Nucleus accumbens (tissue), 56 donors: Measurements from ENCODE around the gene AIFM2.
"Not testable (repeated sequence)": the region's sequence is repeated elsewhere in the genome, so short reads cannot be mapped to it uniquely, and the experiment has no call there.

Experiments used
- DNase-seq, 56 donors: peaks; one replicate each; lab custom pipeline; 2025; lab: John Stamatoyannopoulos, UW

Gene AIFM2

DNA sequence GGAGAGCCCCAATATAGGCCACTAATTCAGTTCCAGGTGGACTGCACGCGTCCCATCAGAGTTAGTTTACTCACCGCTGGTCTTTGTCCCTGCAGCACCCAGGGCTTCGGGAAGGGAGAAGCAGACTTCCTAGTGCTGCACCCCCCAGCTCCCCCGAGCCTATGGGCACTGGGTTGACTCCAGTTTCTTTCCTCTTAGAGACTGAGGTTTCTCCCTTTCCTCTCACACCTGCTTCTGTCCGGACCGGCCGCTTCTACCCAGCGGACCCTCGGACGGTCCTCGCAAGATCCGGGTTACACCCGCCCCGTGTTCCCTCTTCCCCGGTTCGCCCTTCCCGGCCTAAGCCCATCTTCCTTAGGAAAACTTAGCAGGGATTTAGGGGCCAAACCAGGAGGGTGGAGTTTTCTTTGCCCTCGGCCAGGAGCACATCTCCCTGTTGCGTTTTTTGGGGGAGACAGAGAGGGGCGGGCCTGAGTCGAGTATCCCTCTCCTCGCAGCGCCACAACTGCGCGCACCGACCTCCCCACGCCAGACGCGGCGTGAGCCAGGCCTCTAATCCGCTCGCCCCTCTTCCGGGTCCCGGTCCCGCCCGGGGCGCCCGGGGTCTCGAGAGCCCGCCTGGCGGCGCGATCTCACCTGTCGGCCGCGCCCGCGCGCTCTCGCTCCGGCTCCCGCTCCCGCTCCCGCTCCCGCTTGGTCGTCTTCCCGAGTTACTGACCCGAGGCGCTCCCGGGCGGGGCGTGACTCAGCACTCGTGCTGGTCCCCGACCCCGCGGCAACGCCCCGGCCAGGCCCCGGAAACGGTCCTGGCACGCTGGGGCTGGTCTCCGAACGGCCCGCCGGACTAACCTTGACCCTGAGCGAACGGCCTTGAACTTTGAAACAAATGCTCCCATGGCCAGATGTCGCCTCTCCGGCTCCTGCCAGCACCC is at the start of gene AIFM2:
Gene AIFM2 (minus strand): TSS at position 728 of the 932 bp plus-strand sequence. CDS start 8,741 bp downstream, outside the sequence.
- DNase-seq = peak in 13 of 56 donors; percentile 5 to 68 (median 12)

DNA sequence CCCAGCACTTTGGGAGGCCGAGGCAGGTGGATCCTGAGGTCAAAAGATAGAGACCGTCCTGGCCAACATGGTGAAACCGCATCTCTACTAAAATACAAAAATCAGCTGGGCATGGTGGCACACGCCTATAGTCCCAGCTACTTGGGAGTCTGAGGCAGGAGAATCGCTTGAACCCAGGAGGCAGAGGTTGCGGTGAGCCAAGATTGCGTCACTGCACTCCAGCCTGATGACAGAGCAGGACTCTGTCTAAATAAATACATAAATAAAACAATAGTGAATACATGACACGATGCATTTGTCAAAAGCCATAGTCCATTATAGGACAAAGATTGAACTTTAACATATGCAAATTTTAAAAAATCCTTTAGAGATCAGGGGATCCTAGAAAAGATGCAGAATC is 46.6 kb upstream of the AIFM2 start:
- not testable (repeated sequence) for DNase-seq

DNA sequence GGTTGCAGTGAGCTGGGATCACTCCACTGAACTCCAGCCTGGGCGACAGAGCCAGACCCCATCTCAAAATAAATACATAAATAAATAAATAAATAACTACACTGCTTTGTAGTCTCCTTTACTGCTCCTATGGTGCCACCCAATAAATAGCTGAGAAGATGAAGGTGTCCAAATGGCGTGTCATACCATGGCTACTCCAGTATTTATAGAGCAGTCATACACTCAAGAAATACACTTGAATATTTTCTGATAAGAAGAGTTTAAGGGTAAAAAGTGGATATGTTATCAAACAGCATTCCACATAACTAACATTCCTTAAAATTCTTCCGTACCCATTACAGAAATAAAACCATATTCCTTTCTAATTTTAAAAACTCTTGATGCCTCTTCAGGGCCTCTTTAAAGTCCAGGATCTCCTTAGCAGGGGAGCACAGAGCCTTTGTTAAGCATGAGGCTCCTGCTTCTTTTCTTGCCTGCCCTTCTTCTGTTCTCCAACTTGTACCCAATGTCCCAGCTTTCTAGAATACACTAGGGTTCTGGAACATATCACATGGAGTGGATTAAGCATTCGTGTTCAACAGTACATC is 45.6 kb upstream of the AIFM2 start:
- no peak for DNase-seq

DNA sequence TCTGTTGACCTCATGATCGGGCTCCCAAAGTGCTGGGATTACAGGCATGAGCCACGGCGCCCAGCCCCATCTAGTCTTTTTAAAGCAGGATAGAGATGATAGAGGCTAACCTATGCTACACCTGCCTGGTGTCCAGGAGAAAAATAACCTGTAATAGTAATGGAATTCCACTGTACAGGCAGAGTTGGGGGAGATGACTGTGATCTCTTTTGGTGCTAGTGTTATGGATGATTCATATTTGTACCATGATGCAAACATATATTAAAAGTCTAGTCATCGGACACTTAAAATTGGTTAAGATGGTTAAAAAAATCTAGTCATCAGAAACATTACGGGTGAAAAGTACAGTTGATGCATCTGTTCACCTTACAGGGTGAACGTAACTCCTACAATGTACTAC is 43.8 kb upstream of the AIFM2 start:
- DNase-seq = no peak

DNA sequence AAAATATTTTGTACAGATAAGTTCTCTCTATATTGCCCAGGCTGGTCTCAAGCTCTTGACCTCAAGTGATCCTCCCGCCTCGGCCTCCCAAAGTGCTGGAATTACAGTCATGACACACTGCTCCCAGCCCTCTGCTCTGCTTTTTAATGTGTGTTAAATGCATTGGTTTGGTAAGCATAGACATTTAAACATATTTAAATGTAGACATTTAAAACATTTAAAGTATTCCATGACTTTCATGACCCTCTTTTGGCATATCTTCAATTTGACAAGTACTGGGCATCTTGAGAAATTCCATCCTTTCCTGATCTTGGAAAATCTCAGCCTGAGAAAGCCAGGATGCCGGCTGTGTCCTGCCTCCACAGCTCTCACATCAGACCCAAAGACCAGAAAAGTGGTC is 42.9 kb upstream of the AIFM2 start:
- no peak for DNase-seq

DNA sequence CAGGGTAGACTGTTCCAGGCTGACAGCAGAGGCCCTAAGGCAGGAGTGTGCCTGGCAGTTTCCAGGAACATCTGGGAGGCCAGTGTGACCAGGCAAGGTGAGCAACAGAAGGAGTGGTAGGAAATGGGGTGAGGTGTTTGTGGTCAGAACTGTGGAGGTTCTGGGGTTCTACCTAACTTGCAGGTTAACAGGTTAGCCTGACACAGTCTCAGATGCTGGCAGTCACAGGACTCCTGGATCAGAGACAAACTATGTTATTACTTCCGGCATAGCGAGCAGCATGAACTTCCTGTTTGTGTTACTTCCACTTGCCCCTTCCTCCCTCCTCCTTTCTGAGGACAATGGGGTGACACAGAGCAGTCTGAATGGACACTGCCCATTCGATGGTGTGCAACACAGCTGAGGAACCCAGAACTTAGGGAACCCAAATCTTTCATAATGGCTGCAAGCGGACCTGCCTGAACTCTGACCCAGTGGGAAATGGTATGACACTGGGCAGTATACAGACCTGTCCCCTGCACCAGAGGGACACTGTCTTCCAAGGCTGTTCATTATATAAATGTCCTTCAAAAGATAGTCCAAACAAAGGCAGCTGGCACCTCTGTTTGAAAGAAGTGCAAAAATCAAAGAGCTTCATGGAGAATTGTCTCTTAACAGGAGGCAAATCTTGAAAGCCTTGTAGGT is 41.6 kb upstream of the AIFM2 start:
- DNase-seq = peak in 10 of 56 donors; percentile 3 to 11 (median 6)

DNA sequence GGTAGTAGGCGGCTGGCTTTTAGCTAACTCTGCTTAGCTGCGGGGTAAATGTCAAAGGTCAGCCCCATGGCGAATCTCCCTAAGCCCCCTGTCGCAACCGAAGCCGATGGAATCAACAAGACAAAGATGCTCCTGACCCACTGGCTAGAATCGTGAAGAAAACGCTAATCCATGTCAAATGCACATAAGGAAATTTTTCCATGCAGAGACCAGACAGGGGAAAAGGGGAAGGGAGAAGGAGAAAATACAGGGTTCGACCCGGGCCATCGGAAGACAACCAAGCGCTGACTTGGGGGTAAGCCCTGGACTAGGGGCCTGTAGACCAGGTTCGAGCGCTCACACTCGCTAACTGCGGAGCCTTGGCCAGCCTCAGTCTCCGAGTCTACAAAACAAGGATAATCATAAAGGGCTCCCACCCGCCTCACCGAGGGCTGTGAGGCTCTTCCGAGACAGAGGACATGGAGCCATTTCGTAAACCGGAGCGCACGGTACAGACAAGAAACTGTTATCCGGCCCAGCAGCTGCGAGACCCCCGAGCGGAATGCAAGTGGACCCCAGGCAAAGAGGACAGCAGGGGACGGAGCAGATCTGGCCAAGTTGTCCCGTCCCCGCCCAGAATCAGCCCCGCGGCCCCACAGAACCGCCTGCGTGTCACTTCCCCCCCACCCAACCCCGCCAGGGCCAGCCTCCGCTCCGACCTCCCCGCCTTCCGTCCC is 37.2 kb upstream of the AIFM2 start:
- DNase-seq = peak in 4 of 56 donors; percentile 12 to 60 (median 42)

DNA sequence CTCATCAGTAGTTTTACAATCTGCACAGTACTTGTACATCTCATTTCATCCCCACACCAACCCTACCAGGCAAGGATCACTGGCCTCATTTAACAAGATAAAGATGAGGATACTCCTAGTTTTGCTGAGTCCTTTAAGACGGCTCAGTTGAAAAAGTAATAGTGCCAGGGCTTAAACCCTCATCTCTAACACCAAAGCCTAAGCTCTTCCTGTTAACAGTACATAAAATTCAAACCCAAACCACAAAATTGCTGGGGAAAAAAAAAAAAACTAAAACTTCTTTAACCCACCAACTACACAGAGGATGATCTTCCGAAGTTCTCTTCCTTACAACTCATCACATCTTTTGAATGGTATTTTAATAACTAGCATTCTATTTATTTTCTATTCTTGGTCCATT is 36.4 kb upstream of the AIFM2 start:
- no peak for DNase-seq

DNA sequence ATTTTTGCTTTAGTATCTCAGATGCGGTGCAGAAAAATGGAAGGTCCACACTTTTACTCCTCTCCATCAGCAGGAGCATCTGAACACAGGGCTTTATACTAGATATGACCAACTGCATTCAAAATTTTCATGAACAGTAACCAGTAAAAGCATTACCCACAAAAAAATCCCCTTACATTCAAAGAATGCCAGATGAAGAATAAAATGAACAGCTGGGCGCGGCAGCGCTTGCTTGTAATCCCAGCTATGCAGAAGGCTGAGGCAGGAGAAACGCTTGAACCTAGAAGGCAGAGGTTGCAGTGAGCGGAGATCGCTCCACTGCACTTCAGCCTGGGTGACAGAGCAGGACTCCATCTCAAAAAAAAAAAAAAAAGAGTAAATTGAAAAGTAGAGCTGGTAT is 34.6 kb upstream of the AIFM2 start:
- DNase-seq = no peak

DNA sequence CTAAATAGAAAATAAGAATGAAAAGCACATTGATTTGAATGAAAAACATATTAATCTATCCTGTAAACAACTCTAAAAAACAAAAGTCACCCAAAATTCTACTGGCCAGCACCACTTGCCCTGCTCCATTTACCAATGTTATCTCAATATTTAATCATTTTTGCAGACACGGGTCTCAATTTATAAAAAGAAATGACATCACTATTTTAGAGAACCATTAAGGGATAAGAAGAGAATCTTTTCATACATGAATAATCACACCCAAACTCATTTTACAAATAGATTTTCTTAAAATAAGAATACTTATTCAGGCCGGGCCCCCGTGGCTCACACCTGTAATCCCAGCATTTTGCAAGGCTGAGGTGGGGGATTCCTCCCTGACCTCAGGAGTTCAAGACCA is 33.8 kb upstream of the AIFM2 start:
- DNase-seq = no peak

DNA sequence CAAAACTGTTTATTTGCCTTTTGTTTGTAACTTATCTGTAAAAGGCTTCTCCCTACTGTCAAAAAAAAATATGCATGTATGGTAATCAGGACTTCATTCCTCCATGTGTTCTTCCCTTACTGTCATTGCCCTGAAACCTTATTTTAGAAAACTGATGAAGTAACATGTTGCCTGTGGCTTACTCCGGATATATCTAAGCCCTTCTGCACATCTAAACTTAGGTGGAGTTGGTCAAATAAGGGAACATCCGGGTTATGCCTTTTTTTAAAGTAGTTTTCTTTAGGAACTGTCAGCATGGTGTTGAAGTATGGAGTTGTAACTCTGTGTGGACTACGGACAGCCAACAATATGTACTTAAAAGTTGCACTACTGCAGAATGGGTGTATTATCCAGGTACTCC is 31.5 kb upstream of the AIFM2 start:
- no peak for DNase-seq

DNA sequence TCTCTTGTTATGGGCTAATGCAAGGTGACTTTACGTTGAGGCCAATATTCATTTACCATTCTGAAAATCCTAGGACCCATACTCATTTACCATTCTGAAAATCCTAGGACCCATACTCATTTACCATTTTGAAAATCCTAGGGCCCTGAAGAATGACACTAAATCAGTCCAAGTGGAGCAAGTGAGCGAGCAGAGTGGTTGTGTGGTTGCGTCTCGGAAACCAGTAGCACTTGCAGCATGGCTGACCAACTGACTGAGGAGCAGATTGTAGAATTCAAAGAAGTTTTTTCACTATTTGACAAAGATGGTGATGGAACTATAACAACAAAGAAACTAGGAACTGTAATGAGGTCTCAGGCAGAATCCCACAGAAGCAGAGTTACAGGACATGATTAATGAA is 30.8 kb upstream of the AIFM2 start:
- DNase-seq = no peak

DNA sequence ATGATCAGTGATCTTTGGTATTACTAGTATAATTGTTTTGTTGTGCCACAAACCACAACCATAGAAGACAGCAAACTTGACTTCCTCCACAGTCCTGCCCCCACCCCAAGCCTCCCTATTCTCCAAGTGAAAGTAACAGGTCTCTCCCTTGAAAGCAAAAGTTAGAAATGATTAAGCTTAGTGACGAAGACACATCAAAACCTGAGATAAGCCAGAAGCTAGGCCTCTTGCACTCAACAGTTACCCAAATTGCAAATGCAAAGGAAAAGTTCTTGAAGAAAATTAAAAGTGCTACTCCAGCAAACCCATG is 30.2 kb upstream of the AIFM2 start:
- DNase-seq = no peak

DNA sequence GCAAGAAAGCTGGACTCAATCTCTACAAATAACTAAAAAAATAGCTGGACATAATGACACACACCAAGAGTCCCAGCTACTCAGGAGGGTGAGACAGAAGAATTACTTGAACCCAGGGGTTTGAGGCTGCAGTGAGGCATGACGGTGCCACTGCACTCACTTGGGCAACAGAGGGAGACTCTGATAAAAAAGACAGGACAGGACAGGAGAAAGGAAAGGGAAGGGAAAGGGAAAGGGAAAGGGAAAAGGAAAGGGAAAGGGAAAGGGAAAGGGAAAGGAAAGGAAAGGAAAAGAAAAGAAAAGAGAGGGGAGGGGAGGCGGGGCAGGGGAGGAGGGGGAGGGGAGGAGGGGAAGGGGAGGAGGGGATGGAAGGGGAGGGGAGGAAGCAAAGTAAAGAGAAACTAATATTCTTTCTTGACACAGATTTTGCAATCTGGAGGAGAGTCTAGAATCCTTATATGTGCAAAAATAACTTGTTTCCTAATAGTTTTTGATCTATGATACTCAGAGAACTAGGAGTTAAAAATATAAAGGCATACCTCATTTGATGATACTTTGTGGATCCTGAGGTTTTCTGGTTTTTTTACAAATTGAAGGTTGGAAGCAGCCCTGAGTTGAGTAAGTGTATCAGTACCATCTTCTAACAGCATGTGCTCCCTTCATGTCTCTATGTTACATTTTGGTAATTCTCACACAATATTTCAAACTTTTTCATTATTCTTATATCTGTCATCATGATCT is 29.7 kb upstream of the AIFM2 start:
- DNase-seq = no peak

DNA sequence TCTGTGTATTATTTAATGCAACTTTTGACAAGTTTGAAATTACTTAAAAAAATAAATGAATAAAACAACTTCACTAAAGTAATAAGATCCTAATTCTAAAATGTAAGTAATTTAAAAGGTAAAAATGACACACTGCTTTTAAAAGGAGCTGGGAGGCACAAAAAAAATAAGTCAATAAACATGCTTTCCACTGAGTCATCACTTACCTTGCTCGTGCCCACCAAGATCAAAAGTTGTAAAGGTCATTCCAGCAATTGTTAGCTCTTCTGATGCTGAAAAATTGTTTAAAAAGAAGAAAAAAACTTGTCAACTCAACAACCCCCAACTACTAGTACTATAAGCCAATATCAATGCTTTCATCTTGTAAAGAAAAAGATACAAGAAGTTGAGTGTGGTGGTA is 28.2 kb upstream of the AIFM2 start:
- no peak for DNase-seq

DNA sequence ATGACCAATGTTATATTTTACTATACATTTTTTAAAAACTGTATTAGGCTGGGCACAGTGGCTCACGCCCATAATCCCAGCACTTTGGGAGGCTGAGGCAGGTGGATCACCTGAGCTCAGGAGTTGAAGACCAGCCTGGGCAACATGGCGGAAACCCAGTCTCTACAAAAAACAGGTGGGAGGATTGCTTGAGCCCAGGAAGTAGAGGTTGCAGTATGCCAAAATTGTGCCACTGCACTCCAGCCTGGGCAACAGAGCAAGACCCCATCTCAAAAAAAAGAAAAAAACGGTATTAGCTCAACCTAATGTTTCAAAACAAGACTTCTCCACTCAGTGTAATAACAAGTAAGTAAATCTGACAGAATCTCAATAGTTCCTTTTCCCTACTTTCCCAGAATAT is 26.7 kb upstream of the AIFM2 start:
- DNase-seq = not testable (repeated sequence)

DNA sequence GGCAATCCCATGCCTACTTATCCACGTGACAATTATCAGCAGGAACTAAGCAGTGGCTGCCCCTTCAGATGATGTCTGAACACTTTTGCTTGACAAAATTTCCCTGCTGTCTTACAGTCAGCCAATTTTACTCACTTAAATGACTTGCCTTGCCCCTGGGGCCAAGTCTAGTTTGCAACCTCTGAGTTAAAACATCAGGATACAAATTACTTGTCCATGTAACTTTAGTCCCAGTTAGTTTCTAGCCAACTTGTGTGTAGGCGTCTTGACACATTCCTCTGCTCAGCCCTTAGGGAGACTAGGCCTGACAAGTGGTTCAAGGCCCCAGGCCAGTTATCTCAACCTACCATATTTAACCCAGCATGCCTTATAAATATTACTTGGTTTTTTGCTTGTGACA is 25.5 kb upstream of the AIFM2 start:
- DNase-seq = no peak

DNA sequence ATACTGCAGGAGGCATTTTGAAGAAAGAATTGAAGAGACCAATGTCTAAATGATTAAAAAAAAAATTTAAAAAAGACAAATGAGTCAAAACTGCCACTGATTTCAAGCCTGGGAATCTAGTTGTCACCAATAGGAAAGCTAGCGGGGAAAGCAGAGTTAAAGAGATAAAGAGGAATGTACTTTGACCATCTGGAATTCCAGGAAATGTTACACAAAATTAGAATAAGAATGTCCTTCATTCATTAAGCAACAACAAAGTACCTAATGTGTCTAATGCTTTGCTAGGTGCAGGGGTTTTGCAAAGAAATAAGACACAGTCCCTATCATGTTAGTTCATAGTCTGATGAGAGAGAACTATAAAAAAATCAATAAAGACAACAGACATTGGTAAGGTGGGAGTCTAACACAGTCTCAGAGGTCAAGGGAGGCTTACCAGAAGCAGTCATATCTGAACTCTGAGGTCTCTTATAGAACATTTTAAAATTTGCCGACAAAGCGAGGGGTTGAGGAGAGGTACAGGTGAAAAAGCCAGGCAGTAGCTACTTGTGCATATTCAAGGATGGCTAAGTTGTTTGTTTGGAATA is 22.7 kb upstream of the AIFM2 start:
- DNase-seq = no peak

DNA sequence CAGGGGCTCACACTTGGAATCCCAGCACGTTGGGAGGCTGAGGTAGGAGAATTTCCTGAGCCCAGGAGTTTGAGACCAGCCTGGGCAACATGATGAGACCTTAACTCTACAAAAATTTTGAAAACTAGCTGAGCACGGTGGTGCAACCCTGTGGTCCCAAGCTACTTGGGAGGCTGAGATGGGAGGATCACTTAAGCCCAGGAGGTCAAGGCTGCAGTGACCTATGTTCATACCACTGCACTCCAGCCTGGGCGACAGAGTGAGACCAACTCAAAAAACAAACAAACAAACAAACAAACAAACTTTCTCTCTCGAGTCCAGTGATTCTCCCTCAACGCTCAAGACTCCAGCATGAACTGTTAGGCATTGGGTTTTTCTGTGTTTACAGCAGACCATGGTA is 15.9 kb upstream of the AIFM2 start:
- no peak for DNase-seq

DNA sequence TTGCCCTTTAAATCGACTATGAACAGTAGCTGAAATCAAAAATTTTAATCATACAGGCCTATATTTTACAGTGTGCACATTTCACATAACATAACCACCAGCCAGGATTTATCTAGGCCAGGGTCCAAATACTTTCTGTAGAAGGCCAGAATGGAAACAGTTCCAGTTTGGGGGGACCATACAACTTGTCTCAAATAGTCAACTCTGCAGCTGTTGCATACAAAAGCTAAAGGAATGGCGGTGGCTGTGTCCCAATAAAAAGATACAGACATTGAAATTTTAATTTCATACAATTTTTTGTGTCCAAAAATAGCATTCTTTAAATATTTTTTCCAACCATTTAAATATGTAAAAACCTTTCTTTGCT is 14.6 kb upstream of the AIFM2 start:
- DNase-seq = no peak
